GM12864 (cell line): Measurements from ENCODE around the gene SARS1.
"Not testable (repeated sequence)": the region's sequence is repeated elsewhere in the genome, so short reads cannot be mapped to it uniquely, and the experiment has no call there.

ENCODE experiments used
- DNase-seq: peaks from one replicate; pipeline ENCODE4 v3.0.0-alpha.2; 2011; ENCODE audit warnings: low read depth
- H3K4me3 ChIP-seq: 2 replicates; pipeline ENCODE4 v1.5.1; 2011; ENCODE audit warnings: mild to moderate bottlenecking, low read depth, low read length, control low read depth
- CTCF ChIP-seq: IDR thresholded peaks from 2 replicates; pipeline ENCODE4 v1.5.1; 2011; ENCODE audit warnings: low read depth, mild to moderate bottlenecking, moderate library complexity, low read length, control low read depth, inconsistent platforms; ENCODE audit errors: missing control alignments

Gene SARS1

GRCh38 chr1:109213824-109214693 is at the start of gene SARS1:
TSS of gene SARS1 (plus strand) at chr1:109213918. CDS start at chr1:109213993, 75 bp downstream.
- TF ChIP-seq CTCF, result no peak
- peak within 1 kb of the TSS; percentile 90 for H3K4me3 ChIP-seq
- DNase-seq, result peak; percentile 36

GRCh38 chr1:109164538-109164937 is 49.2 kb upstream of the SARS1 start:
- DNase-seq, result no peak
- no peak overlapping the region for H3K4me3 ChIP-seq
- no peak for TF ChIP-seq CTCF

GRCh38 chr1:109167001-109167506 is 46.7 kb upstream of the SARS1 start:
- H3K4me3 ChIP-seq, result no peak overlapping the region
- peak; percentile 33 for DNase-seq
- no peak for TF ChIP-seq CTCF

GRCh38 chr1:109170035-109170764 is 43.5 kb upstream of the SARS1 start:
- no peak overlapping the region for H3K4me3 ChIP-seq
- TF ChIP-seq CTCF, result no peak
- DNase-seq, result no peak

GRCh38 chr1:109171646-109172045 is 42.1 kb upstream of the SARS1 start:
- no peak for DNase-seq
- no peak overlapping the region for H3K4me3 ChIP-seq
- no peak for TF ChIP-seq CTCF

- H3K4me3 ChIP-seq, DNase-seq: not testable (repeated sequence)
These were observed 37.4 kb upstream of the SARS1 start for GRCh38 chr1:109176349-109176748.

GRCh38 chr1:109180715-109181084 is 33.0 kb upstream of the SARS1 start:
- not testable (repeated sequence) for DNase-seq, H3K4me3 ChIP-seq
